Sigmoid colon (tissue), 4 donors: ENCODE measurements around the gene OLFML2B.

ENCODE experiments used
- EP300 ChIP-seq, 4 donors: sonication (generic); formaldehyde crosslinking; IDR thresholded peaks; one replicate each; pipeline ENCODE4 v1.6.1; 2017; ENCODE audit warnings: antibody characterized with exemption in 4 of 4
- POLR2A ChIP-seq, 2 donors: fragments of 450-650 bp; IDR thresholded peaks; one replicate each; pipeline ENCODE4 v1.6.1; 2016; ENCODE audit warnings: antibody characterized with exemption in 2 of 2, mild to moderate bottlenecking in 2 of 2, moderate library complexity in 2 of 2
- POLR2AphosphoS5 ChIP-seq, 4 donors: sonication (generic); formaldehyde crosslinking; IDR thresholded peaks; one replicate each; pipeline ENCODE4 v1.6.1; 2017; ENCODE audit warnings: antibody characterized with exemption in 4 of 4
- TF ChIP-seq, protein P1 (sequence below), 4 experiments: fragments of 450-650 bp in 3 of 4; fragments of 200-600 bp in 1 of 4; IDR thresholded peaks; one replicate each; pipeline ENCODE4 v1.5.1; 2016 to 2019; ENCODE audit warnings: antibody characterized with exemption in 4 of 4, mild to moderate bottlenecking in 3 of 4, moderate library complexity in 2 of 4

DNA sequence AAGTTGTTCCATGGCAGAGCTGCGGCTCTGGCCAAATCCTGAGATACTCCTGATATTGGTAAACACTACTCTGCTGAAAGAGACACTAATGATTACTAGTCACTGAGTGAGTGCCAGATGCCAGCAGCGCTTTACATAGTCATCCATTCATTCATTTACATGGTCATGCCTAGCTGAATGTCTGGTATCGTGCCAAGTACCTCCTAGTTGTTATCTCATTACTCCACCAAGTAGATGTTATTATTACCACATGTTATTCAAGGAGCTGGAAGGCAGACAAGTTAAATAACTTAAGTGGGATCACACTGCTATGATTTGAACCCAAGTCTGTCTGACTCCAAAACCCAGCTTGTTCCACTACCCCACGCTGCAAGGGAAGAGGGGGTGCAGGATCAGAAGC, 4.7 kb downstream of the OLFML2B start:
- TF ChIP-seq, protein P1, sequence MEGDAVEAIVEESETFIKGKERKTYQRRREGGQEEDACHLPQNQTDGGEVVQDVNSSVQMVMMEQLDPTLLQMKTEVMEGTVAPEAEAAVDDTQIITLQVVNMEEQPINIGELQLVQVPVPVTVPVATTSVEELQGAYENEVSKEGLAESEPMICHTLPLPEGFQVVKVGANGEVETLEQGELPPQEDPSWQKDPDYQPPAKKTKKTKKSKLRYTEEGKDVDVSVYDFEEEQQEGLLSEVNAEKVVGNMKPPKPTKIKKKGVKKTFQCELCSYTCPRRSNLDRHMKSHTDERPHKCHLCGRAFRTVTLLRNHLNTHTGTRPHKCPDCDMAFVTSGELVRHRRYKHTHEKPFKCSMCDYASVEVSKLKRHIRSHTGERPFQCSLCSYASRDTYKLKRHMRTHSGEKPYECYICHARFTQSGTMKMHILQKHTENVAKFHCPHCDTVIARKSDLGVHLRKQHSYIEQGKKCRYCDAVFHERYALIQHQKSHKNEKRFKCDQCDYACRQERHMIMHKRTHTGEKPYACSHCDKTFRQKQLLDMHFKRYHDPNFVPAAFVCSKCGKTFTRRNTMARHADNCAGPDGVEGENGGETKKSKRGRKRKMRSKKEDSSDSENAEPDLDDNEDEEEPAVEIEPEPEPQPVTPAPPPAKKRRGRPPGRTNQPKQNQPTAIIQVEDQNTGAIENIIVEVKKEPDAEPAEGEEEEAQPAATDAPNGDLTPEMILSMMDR (IDR thresholded peaks at IDR 0.05): no peak
- TF ChIP-seq POLR2A (IDR thresholded peaks at IDR 0.05) (no peak), EP300 (IDR thresholded peaks at IDR 0.05) (no peak), POLR2AphosphoS5 (IDR thresholded peaks at IDR 0.05) (no peak)
